Mucosa of rectum (tissue), 2 donors: ENCODE measurements around the gene XRRA1.
"Not testable (repeated sequence)": the region's sequence is repeated elsewhere in the genome, so short reads cannot be mapped to it uniquely, and the experiment has no call there.

Source experiments
- H3K27ac ChIP-seq, 2 donors: one replicate each; pipeline ENCODE4 v1.7.0; 2013; ENCODE audit warnings: inconsistent platforms in 2 of 2, low read depth in 2 of 2, low read length in 2 of 2
- H3K27me3 ChIP-seq, 2 donors: one replicate each; pipeline ENCODE4 v1.7.0; 2013; ENCODE audit warnings: low read length in 2 of 2; ENCODE audit not compliant: control insufficient read depth in 2 of 2, insufficient read depth in 2 of 2
- H3K36me3 ChIP-seq, 2 donors: one replicate each; pipeline ENCODE4 v1.7.0; 2013; ENCODE audit warnings: low read length in 2 of 2; ENCODE audit not compliant: control insufficient read depth in 2 of 2, insufficient read depth in 2 of 2
- H3K4me1 ChIP-seq, 2 donors: one replicate each; pipeline ENCODE4 v1.7.0; 2013; ENCODE audit warnings: low read length in 2 of 2, mild to moderate bottlenecking in 1 of 2; ENCODE audit not compliant: control insufficient read depth in 2 of 2, insufficient read depth in 2 of 2
- H3K4me3 ChIP-seq, 2 donors: one replicate each; pipeline ENCODE4 v1.7.0; 2013; ENCODE audit warnings: low read length in 2 of 2
- H3K9ac ChIP-seq, 2 donors: one replicate each; pipeline ENCODE4 v1.7.0; 2013; ENCODE audit warnings: low read length in 2 of 2, low read depth in 1 of 2, mild to moderate bottlenecking in 1 of 2
- H3K9me3 ChIP-seq, 2 donors: one replicate each; pipeline ENCODE4 v1.7.0; 2013; ENCODE audit warnings: low read length in 2 of 2; ENCODE audit not compliant: control insufficient read depth in 2 of 2
- donor health status: healthy.
- donor health status: Normal muscosa, but diverticular disease.

Gene XRRA1

GRCh38 chr11:74980634-74981033 is 31.7 kb upstream of the XRRA1 start:
- Histone ChIP-seq H3K27me3 (no peaks in the 10 kb centered on the region), H3K9ac (no peak overlapping the region), H3K4me3 (no peak overlapping the region), H3K27ac (no peak overlapping the region), H3K4me1 (no peaks in the 10 kb centered on the region), H3K9me3 (no peaks in the 10 kb centered on the region), H3K36me3 (peaks cover 18 to 24% of the 10 kb centered on the region in 2 donors)

DNA sequence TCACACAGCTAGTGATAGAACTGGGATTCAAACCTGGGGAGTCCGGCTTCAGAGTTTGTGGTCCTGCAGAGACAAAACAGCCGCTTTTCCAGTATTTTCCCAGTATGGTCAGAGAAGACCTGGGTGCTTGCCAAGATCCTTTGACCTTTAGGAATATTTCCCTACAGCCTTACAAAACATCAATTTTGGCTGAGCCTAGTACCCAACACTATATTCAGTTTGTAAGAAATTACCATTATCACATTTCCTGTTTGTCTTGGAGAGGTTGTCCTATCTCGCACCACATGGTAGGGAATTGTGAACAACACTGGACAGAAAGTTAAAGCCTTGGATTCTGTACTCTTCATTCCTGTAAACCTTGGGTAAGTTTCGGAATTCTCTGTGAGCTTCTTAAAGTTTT is 29.1 kb upstream of the XRRA1 start:
- H3K4me3 ChIP-seq: no peak overlapping the region
- H3K9ac ChIP-seq: no peak overlapping the region
- no peaks in the 10 kb centered on the region for H3K4me1 ChIP-seq
- peaks cover 30 to 45% of the 10 kb centered on the region in 2 donors for H3K36me3 ChIP-seq
- H3K9me3 ChIP-seq: no peaks in the 10 kb centered on the region
- H3K27me3 ChIP-seq: no peaks in the 10 kb centered on the region
- no peak overlapping the region for H3K27ac ChIP-seq

DNA sequence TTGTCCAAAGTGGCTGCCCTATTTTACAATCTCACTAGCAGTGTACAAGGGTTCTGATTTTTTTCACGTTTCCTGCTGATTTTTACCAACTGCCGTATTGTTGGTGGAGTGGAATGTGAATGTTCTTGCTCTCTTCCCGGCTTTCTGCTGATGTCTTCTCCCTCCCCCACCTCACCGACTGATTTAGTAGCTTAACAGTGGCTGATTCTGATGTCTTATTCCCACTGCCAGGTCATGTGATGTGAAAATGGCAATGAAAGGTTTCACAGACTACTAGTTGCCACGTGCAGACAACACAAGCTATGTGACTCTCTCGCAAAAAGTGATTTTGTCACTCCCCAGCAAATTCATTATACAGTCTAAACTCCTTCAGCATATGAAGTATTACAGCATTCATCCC is 22.5 kb upstream of the XRRA1 start:
- Histone ChIP-seq H3K9me3 (no peaks in the 10 kb centered on the region), H3K27ac (no peak overlapping the region), H3K27me3 (no peaks in the 10 kb centered on the region), H3K36me3 (peaks cover 44 to 79% of the 10 kb centered on the region in 2 donors), H3K4me3 (no peak overlapping the region), H3K9ac (no peak overlapping the region), H3K4me1 (no peaks in the 10 kb centered on the region)

GRCh38 chr11:74970852-74971395 is 22.0 kb upstream of the XRRA1 start:
- Histone ChIP-seq H3K4me3 (no peak overlapping the region), H3K9me3 (no peaks in the 10 kb centered on the region), H3K27me3 (no peaks in the 10 kb centered on the region), H3K4me1 (no peaks in the 10 kb centered on the region), H3K36me3 (peaks cover 44 to 79% of the 10 kb centered on the region in 2 donors), H3K9ac (no peak overlapping the region), H3K27ac (no peak overlapping the region)

DNA sequence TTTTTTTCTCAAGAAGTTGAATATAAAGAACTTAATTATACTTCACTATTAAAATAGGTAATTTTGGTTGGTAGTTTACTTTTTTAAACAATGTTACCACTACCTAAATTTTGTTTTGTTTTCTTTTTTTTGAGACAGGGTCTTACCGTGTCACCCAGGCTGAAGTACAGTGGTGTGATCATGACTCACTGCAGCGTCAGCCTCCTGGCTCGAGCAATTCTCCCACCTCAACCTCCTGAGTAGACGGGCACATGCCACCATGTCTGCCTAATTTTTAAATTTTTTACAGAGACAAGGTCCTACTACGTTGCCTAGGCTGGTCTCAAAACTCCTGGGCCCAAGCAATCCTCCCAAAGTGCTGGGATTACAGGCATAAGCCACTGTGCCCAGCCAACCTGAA is 17.8 kb upstream of the XRRA1 start:
- peaks cover 23 to 53% of the 10 kb centered on the region in 2 donors for H3K36me3 ChIP-seq
- no peaks in the 10 kb centered on the region for H3K4me1 ChIP-seq
- no peaks in the 10 kb centered on the region for H3K27me3 ChIP-seq
- no peak overlapping the region for H3K9ac ChIP-seq
- no peak overlapping the region for H3K27ac ChIP-seq
- H3K4me3 ChIP-seq: no peak overlapping the region
- H3K9me3 ChIP-seq: no peaks in the 10 kb centered on the region

- H3K9me3 ChIP-seq, H3K4me1 ChIP-seq, H3K27ac ChIP-seq, H3K27me3 ChIP-seq, H3K9ac ChIP-seq, H3K4me3 ChIP-seq: not testable (repeated sequence)
- H3K36me3 ChIP-seq: peaks cover 10 to 14% of the 10 kb centered on the region in 2 donors
These were observed 11.2 kb upstream of the XRRA1 start for GRCh38 chr11:74960128-74960527.

DNA sequence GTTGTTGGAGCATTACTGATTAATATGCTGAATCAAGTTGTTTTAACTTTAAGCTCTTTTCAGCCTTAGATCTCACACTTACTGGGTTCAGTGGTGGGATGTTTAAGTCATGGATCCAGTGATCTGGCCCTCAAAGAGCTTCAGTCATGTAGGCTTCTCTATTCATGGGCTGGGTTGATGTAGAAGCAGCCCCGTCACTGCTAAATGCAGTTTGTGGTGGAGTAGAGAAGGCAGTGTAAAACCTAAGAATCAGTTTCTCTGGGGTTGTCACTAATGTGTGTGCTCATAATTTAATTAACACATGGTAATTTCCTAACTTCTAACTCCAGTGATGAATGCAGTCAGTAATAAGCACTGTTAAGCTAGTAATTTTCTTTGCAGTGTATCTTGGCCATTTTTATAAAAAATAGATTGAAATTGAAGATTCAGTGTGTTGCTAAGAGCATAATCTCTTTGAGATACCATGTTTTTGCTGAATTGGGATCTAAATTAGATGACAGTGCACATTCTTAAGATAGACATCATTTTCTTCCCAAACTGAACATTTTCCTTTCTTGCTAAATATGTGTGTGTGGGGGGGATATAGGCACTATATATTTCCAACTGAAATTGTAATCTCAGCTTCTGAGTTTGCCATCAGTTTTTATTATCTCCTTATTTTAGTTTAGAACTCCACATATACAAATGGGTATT is 9.2 kb upstream of the XRRA1 start:
- Histone ChIP-seq H3K36me3 (peaks cover 10 to 16% of the 10 kb centered on the region in 2 donors), H3K4me3 (no peak overlapping the region), H3K9ac (no peak overlapping the region), H3K27me3 (no peaks in the 10 kb centered on the region), H3K9me3 (no peaks in the 10 kb centered on the region), H3K4me1 (peaks cover 0 to 5% of the 10 kb centered on the region in 2 donors), H3K27ac (no peak overlapping the region)

DNA sequence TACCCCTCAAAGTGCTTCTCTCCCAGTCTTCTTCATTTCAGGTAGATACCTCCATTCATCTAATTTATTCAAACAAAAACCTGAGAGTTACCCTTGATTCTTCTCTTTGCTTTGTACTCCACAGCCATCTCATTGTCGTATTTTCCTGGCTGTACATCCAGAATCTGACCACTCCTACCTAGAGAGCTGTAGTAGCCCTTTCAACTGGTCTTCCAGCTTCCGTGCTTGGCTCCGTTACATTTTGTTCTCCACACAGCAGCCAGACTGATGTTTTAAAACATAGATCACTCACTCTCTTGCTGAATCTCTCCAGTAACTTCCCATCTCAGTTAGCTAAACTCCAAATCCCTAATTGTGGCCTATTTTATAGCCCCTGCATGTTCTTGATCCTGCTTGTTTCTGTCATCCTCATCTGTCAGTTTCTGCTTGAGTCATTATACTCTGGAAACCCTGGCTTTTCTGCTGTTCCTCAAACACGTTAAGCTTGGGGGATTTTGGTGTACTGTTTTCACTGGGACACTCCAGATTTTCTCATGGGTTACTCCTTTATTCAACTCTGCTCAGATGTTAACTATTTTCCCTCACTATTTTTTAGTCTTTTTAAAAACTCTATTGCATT is 7.6 kb upstream of the XRRA1 start:
- Histone ChIP-seq H3K4me1 (peaks cover 0 to 5% of the 10 kb centered on the region in 2 donors), H3K27me3 (no peaks in the 10 kb centered on the region), H3K36me3 (peaks cover 7 to 10% of the 10 kb centered on the region in 2 donors), H3K9ac (no peak overlapping the region), H3K9me3 (no peaks in the 10 kb centered on the region), H3K4me3 (no peak overlapping the region), H3K27ac (no peak overlapping the region)

GRCh38 chr11:74954199-74954598 is 5.3 kb upstream of the XRRA1 start:
- no peak overlapping the region for H3K9ac ChIP-seq
- no peaks in the 10 kb centered on the region for H3K9me3 ChIP-seq
- no peak overlapping the region for H3K4me3 ChIP-seq
- H3K36me3 ChIP-seq: peaks cover 6 to 10% of the 10 kb centered on the region in 2 donors
- H3K27me3 ChIP-seq: no peaks in the 10 kb centered on the region
- H3K4me1 ChIP-seq: peaks cover 7 to 22% of the 10 kb centered on the region in 2 donors
- H3K27ac ChIP-seq: peak overlapping the region; percentile 14 to 38

DNA sequence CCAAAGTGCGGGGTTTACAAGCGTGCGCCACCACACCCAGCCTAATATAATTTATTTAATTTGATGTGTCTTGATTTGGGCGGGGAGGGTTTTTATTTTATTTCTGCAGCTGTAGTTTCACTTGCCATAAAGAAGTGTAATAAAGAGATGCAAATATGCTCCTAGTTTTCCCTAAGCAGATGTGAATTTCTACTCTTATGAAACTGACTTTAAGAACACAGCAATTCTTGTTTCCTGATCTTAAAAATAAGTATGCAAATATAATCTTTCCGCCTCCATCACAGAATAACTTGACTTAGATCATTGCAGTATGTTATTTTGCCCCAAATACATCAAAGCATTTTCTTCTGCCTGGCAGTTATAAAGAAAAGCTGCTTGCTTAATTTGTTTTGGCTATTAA is 4.6 kb upstream of the XRRA1 start:
- Histone ChIP-seq H3K4me3 (no peak overlapping the region), H3K9me3 (no peaks in the 10 kb centered on the region), H3K4me1 (peaks cover 10 to 23% of the 10 kb centered on the region in 2 donors), H3K27ac (peak overlapping the region; percentile 30 to 38), H3K27me3 (no peaks in the 10 kb centered on the region), H3K36me3 (peaks cover 6 to 10% of the 10 kb centered on the region in 2 donors), H3K9ac (no peak overlapping the region)
